ENCODE measurements around the gene DCLK1. TPM values are rescaled to one million over a fixed set of nuclear protein-coding genes. Genes with fewer than 3 reads are reported as not detected.

The DCLK1 gene
- total RNA-seq, 1 donor from 2014 or later, result 9.1 TPM

DNA sequence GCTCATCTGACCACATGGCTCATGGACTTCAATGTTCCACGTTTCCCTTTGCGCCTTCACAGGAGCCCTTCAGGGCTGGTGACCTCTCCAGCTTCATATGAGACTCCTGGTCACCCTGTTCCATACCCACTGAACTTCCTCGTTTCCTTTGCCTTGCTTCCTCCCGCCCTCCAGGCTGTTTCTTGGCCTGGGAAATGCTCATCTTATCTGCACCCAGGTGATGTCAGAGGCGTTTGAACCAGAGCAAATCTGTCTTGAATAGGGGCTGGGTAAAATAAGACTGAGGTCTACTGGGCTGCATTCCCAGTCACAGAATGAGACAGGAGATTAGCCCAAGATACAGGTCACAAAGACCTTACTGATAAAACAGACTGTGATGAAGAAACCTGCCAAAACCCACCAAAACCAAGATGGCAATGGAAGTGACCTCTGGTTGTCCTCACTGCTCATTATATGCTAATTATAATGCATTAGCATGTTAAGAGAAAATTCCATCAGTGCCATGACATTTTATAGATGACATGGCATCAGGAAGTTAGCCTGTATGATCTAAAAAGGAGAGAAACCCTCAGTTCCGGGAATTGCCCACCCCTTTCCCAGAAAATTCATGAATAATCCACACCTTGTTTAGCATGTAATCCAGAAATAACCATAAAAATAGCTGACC is 102.7 kb downstream of the DCLK1 start:
- no peak for DNase-seq (ENCODE audit: extremely low spot score, unreplicated experiment)
- Mint-ChIP-seq H3K27ac (ENCODE audit: unreplicated experiment) (no peak overlapping the region), H3K9me3 (ENCODE audit: unreplicated experiment) (peaks cover 3% of the 10 kb centered on the region), H3K4me3 (ENCODE audit: unreplicated experiment) (no peak overlapping the region), H3K36me3 (ENCODE audit: unreplicated experiment) (no peaks in the 10 kb centered on the region), H3K27me3 (ENCODE audit: unreplicated experiment) (peaks cover 4% of the 10 kb centered on the region), H3K4me1 (ENCODE audit: unreplicated experiment) (peaks cover 16% of the 10 kb centered on the region)
- TF ChIP-seq CTCF (IDR thresholded peaks at IDR 0.05), result no peak

DNA sequence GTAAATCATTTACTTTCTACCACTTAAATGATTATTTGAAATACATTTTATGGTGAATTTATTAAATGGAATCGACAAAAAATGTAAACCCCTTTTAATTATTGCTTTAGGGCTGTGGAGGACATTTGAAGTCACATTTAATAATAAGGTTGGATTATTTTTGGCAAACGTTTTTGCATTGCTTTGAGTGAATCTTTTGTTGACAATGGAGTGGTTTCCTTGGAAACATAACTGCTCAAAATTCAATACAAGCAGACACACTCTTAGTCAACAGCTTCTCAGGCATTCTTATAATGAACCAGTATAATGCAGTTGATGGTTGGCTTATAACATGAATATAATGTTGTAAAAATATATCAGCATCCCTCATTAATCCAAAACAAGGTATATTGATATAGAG is 104.7 kb downstream of the DCLK1 start:
- no peak for TF ChIP-seq CTCF (IDR thresholded peaks at IDR 0.05)
- Mint-ChIP-seq H3K9me3 (ENCODE audit: unreplicated experiment) (peaks cover 9% of the 10 kb centered on the region), H3K27ac (ENCODE audit: unreplicated experiment) (no peak overlapping the region), H3K4me1 (ENCODE audit: unreplicated experiment) (peaks cover 16% of the 10 kb centered on the region), H3K27me3 (ENCODE audit: unreplicated experiment) (peaks cover 13% of the 10 kb centered on the region), H3K36me3 (ENCODE audit: unreplicated experiment) (no peaks in the 10 kb centered on the region), H3K4me3 (ENCODE audit: unreplicated experiment) (no peak overlapping the region)
- DNase-seq (ENCODE audit: extremely low spot score, unreplicated experiment), result no peak

DNA sequence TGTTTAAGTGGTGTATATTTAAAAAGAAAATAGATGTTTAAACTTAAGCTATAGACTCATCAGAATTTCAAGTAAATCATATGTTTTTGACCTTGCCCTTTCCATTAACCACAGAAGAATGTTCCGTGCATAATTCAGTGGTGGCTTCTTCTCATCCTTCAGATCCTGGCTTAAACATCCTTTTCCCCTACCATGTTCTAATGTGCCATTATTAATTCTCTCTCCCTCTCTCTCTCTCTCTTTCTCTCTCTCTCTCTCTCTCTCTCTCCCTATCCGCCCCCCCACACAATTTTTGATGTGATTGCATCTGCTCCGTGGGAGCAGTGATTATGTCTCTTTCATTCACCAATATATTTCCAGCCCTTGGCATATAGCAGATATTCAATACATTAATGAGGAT is 116.4 kb downstream of the DCLK1 start:
- no peak overlapping the region for H3K27ac Mint-ChIP-seq (ENCODE audit: unreplicated experiment)
- H3K9me3 Mint-ChIP-seq (ENCODE audit: unreplicated experiment), result peaks cover 8% of the 10 kb centered on the region
- peaks cover 3% of the 10 kb centered on the region for H3K4me1 Mint-ChIP-seq (ENCODE audit: unreplicated experiment)
- no peak overlapping the region for H3K4me3 Mint-ChIP-seq (ENCODE audit: unreplicated experiment)
- TF ChIP-seq CTCF (IDR thresholded peaks at IDR 0.05), result no peak
- no peaks in the 10 kb centered on the region for H3K36me3 Mint-ChIP-seq (ENCODE audit: unreplicated experiment)
- H3K27me3 Mint-ChIP-seq (ENCODE audit: unreplicated experiment), result peaks cover 10% of the 10 kb centered on the region
- DNase-seq (ENCODE audit: extremely low spot score, unreplicated experiment), result no peak

- no peaks in the 10 kb centered on the region for H3K9me3 Mint-ChIP-seq (ENCODE audit: unreplicated experiment)
- DNase-seq (ENCODE audit: extremely low spot score, unreplicated experiment), result no peak
- H3K4me3 Mint-ChIP-seq (ENCODE audit: unreplicated experiment), result no peak overlapping the region
- no peaks in the 10 kb centered on the region for H3K4me1 Mint-ChIP-seq (ENCODE audit: unreplicated experiment)
- no peak for TF ChIP-seq CTCF (IDR thresholded peaks at IDR 0.05)
- H3K27me3 Mint-ChIP-seq (ENCODE audit: unreplicated experiment), result no peaks in the 10 kb centered on the region
- H3K36me3 Mint-ChIP-seq (ENCODE audit: unreplicated experiment), result no peaks in the 10 kb centered on the region
- H3K27ac Mint-ChIP-seq (ENCODE audit: unreplicated experiment), result no peak overlapping the region
Observed at GRCh38 chr13:36006894-36007675, 124.1 kb downstream of the DCLK1 start.

DNA sequence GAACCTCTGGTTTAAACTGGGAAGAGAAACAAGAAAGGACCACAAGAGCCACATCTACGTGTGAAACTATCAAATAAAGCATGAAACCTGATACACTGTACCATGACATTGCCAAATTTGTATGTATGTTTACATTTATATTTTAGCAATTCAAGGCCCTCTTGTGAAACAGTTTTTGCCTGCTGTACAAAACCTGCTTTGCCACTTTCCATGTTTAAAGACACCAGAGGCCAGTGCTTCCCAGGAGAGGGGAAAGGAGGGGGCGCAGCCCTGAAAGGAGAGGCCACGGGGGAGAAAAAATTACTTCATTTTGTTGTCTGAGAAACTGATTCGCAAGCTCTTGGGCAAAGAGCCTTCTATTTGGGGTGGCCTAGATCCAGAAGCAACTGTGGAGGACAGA is 124.8 kb downstream of the DCLK1 start:
- TF ChIP-seq CTCF (IDR thresholded peaks at IDR 0.05), result no peak
- no peak for DNase-seq (ENCODE audit: extremely low spot score, unreplicated experiment)
- no peaks in the 10 kb centered on the region for H3K36me3 Mint-ChIP-seq (ENCODE audit: unreplicated experiment)
- H3K4me3 Mint-ChIP-seq (ENCODE audit: unreplicated experiment), result no peak overlapping the region
- no peaks in the 10 kb centered on the region for H3K4me1 Mint-ChIP-seq (ENCODE audit: unreplicated experiment)
- no peaks in the 10 kb centered on the region for H3K9me3 Mint-ChIP-seq (ENCODE audit: unreplicated experiment)
- H3K27me3 Mint-ChIP-seq (ENCODE audit: unreplicated experiment), result no peaks in the 10 kb centered on the region
- H3K27ac Mint-ChIP-seq (ENCODE audit: unreplicated experiment), result no peak overlapping the region
